K562 (cell line): ENCODE measurements around the gene NR2E1. TPM values are rescaled to one million over a fixed set of nuclear protein-coding genes. Genes with fewer than 3 reads are reported as not detected.
A peak's percentile ranks its signal among the peaks of the same experiment; 100 is the strongest.

Source experiments
- ATAC-seq: fragments of 200-7000 bp; cut with Tn5 transposase; 3 replicates; pipeline ENCODE4 v1.9.1; 2020; ENCODE audit warnings: moderate library complexity
- BruUV-seq: library from RNA; stranded (reverse); fragments of 400-500 nt; replicated peaks from 2 replicates; lab custom pipeline; 2021; lab: Mats Ljungman, UMichigan
- CTCF ChIA-PET: fragments of 300-600 bp; formaldehyde crosslinking; extraction: SDS; loops from one replicate; lab custom pipeline; 2021; ENCODE audit warnings: low intra/inter-chr PET ratio; lab: Yijun Ruan, JAX
- POLR2A ChIA-PET: fragments of 300-600, 350-650 bp; sonication (Branson Sonifier 250); formaldehyde crosslinking; extraction: SDS; loops from one replicate; lab custom pipeline; 2021; ENCODE audit warnings: antibody characterized with exemption, inconsistent platforms; lab: Yijun Ruan, JAX
- DNase-seq, 4 experiments: peaks; one replicate each; pipeline versions ENCODE4 v3.0.0 to v3.0.0-alpha.2; 2011 to 2018; ENCODE audit warnings: low spot score in 3 of 4, mixed read lengths in 3 of 4; ENCODE audit errors: extremely low read depth in 1 of 4
- FAIRE-seq: peaks from 2 replicates; lab custom pipeline; 2011; peaks lifted over from hg19 to GRCh38; lab: Jason Lieb, UNC
- H2AFZ ChIP-seq: 2 replicates; pipeline ENCODE4 v1.6.0; 2011; ENCODE audit warnings: low read depth, low read length, control low read depth, inconsistent platforms
- H3K27ac ChIP-seq: fragments of 200-600 bp; 3 replicates; pipeline ENCODE4 v1.8.0; 2011; ENCODE audit warnings: low read depth, mild to moderate bottlenecking, control low read depth, inconsistent platforms, low read length, moderate library complexity, mixed read lengths; ENCODE audit errors: extremely low read depth
- H3K27me3 ChIP-seq, 2 experiments: fragments of 300-600 bp in 1 of 2; 2 replicates in 1 of 2; 3 replicates in 1 of 2; pipeline versions ENCODE4 v1.6.0 to v1.8.0; 2011; ENCODE audit warnings: inconsistent platforms in 2 of 2, low read length in 2 of 2, mild to moderate bottlenecking in 1 of 2, mixed read lengths in 1 of 2, moderate library complexity in 1 of 2; ENCODE audit not compliant: control insufficient read depth in 2 of 2, insufficient read depth in 2 of 2
- H3K36me3 ChIP-seq: fragments of 300-600 bp; 3 replicates; pipeline ENCODE4 v1.8.0; 2011; ENCODE audit warnings: mild to moderate bottlenecking, low read length, inconsistent platforms; ENCODE audit not compliant: control insufficient read depth, insufficient read depth
- H3K4me1 ChIP-seq, 2 experiments: fragments of 200-600 bp in 1 of 2; replicated peaks in 1 of 2; 2 replicates in 1 of 2; 3 replicates in 1 of 2; pipeline versions ENCODE4 v1.5.1 to v1.8.0; 2011; ENCODE audit warnings: inconsistent platforms in 2 of 2, low read length in 2 of 2, mild to moderate bottlenecking in 1 of 2, mixed read lengths in 1 of 2, moderate library complexity in 1 of 2; ENCODE audit not compliant: control insufficient read depth in 2 of 2, insufficient read depth in 2 of 2
- H3K4me2 ChIP-seq: 2 replicates; pipeline ENCODE4 v1.6.1; 2011; ENCODE audit warnings: low read length, control low read depth, inconsistent platforms, mixed read lengths; ENCODE audit not compliant: insufficient read depth
- H3K4me3 ChIP-seq: fragments of 200-600 bp; sonication (generic), shearing (Covaris generic); 2 replicates; pipeline ENCODE4 v1.5.1; 2016; ENCODE audit warnings: control low read depth, inconsistent platforms
- H3K79me2 ChIP-seq: fragments of 200-600 bp; 3 replicates; pipeline ENCODE4 v1.8.0; 2011; ENCODE audit warnings: low read length, inconsistent platforms; ENCODE audit not compliant: control insufficient read depth, insufficient read depth
- H3K9ac ChIP-seq, 2 experiments: 2 replicates each; pipeline versions ENCODE4 v1.6.0 to v1.6.1; 2011; ENCODE audit warnings: low read depth in 2 of 2, low read length in 2 of 2, control low read depth in 1 of 2, inconsistent platforms in 1 of 2, mild to moderate bottlenecking in 1 of 2, mixed read lengths in 1 of 2; ENCODE audit not compliant: insufficient read depth in 1 of 2
- H3K9me1 ChIP-seq: one replicate; pipeline ENCODE4 v1.6.0; 2011; ENCODE audit warnings: inconsistent platforms, mild to moderate bottlenecking, low read length, moderate library complexity; ENCODE audit not compliant: control insufficient read depth, insufficient read depth
- H3K9me3 ChIP-seq: replicated peaks from 2 replicates; pipeline ENCODE4 v1.5.1; 2011; ENCODE audit warnings: low read depth, low read length, inconsistent platforms; ENCODE audit not compliant: control insufficient read depth, insufficient read depth
- H4K20me1 ChIP-seq: replicated peaks from 2 replicates; pipeline ENCODE4 v1.6.1; 2011; ENCODE audit warnings: low read length, inconsistent platforms, mixed read lengths; ENCODE audit not compliant: control insufficient read depth, insufficient read depth
- CBX2 ChIP-seq: fragments of 200-600 bp; sonication (generic); IDR thresholded peaks from one replicate; pipeline ENCODE4 v1.6.1; 2012; ENCODE audit warnings: mild to moderate bottlenecking, low read length, inconsistent platforms; ENCODE audit not compliant: insufficient read depth, poor library complexity, severe bottlenecking
- CBX8 ChIP-seq: fragments of 200-600 bp; sonication (generic); IDR thresholded peaks from 2 replicates; pipeline ENCODE4 v1.6.1; 2012; ENCODE audit warnings: borderline replicate concordance, mixed run types, low read depth, mild to moderate bottlenecking, moderate library complexity, mixed read lengths, low read length, control low read depth, inconsistent platforms; ENCODE audit not compliant: poor library complexity, severe bottlenecking; ENCODE audit errors: extremely low read depth
- HMGN3 ChIP-seq: IDR thresholded peaks from 2 replicates; pipeline ENCODE4 v1.6.1; 2011; ENCODE audit warnings: borderline replicate concordance, low read depth, mild to moderate bottlenecking, mixed read lengths, low read length; ENCODE audit not compliant: insufficient read length; ENCODE audit errors: extremely low read depth
- NFIC ChIP-seq: fragments of 450-650 bp; IDR thresholded peaks from 2 replicates; pipeline ENCODE4 v1.6.1; 2017; ENCODE audit warnings: mild to moderate bottlenecking, inconsistent platforms
- WGBS: fragments of 100-300 bp; shearing (Covaris generic); methylation state at CpG from one replicate; pipeline ENCODE4 v1.1.6; 2016; ENCODE audit warnings: low coverage, mixed read lengths; ENCODE audit not compliant: insufficient coverage; ENCODE audit errors: missing lambda C conversion rate; 5-methylcytosine and 5-hydroxymethylcytosine counted together
- in situ Hi-C: fragments of 300-500 bp; cut with MboI; formaldehyde crosslinking; loops from 4 replicates; pipeline ENCODE4 v1.15.0; 2018; ENCODE audit warnings: inconsistent platforms, mixed read lengths
- intact Hi-C: fragments of 100-400 bp; cut with micrococcal nuclease; formaldehyde crosslinking; loops from 2 replicates; pipeline ENCODE4 v1.14.2; 2022
- polyA plus RNA-seq, 8 experiments: library from polyadenylated mRNA; depleted of rRNA in 4 of 8; stranded (reverse) in 5 of 8; unstranded in 3 of 8; fragments of >200 nt; fragmentation: Nextera tagmentation in 2 of 8; fragmentation: Illumina TruSeq in 1 of 8; extraction: Ambion mirVana in 2 of 8; extraction: Trizol in 1 of 8; gene quantifications; 2 replicates each; pipeline versions ENCODE4 v1.2.1 to v1.2.3, GENCODE V29; 2011 to 2014; ENCODE audit warnings: inconsistent platforms in 1 of 8, missing spikeins in 1 of 8
- total RNA-seq, 7 experiments: library from RNA; depleted of rRNA in 6 of 7; stranded (reverse); fragments of >200 nt in 6 of 7; fragmentation: Illumina TruSeq in 2 of 7; extraction: Trizol in 2 of 7; gene quantifications; 2 replicates each; pipeline versions ENCODE4 v1.2.1 to v1.2.3, GENCODE V29; 2011 to 2021; ENCODE audit warnings: low replicate concordance in 1 of 7

The NR2E1 gene
- total and polyA plus RNA-seq, 9 of the 15 experiments (the other 6 are each of a cell fraction or from before 2014, with no cell fraction given) = not detected

DNA sequence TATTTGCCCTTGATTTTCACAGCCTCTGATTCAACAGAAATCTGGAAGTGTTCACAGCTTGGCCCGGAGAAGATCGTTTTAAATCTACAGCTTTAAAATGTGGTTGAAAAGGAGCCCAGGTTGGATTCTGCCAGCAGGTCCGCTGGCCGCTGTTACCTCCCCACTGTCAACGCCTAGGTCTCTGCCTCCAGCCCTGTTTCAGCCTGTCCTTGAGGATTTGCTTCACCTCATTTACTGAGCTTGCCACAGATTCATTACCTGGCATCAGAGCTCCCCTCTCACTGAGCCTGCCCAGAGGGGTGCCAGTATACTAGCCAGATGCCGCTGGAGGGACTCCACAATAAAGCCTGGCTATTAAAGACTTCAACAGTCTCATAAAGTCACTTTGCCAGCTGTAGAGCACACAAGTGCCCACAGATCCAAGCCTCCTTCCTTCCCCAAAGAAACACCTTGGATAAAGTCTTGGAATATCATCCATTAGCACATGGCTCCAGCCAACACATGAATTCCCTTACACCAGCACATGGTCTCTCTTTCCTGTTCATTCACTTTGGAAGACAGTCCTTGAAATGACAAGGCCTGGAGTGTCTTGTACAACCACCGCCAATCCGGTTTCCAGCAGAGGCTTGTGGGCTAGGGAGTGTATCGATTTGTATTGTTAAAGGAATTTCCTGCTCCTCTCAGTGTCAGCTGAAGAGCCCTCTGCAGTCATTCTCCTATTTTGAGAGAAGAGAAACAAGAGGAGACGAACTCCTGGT, 9.5 kb upstream of the NR2E1 start:
- FAIRE-seq = no peak
- WGBS = 4% methylated on average over 10 of the region's 10 CpGs

DNA sequence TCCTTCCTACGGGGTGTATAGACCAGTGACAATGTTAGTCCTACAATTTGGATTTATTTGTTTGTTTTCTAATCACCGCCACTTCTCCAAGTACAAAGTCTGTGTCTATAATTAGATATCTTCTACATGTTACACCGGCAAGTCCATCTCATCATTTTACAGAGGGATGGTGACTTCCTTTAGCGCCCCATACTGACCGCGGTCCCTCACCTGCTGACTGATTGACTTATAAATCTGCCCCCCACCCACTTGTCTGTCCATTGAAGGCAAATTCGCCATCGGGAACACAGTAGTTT, 8.9 kb upstream of the NR2E1 start:
- H3K79me2 ChIP-seq = no peaks in the 10 kb centered on the region
- 13% methylated on average over 8 of the region's 8 CpGs for WGBS
- no peaks in the 10 kb centered on the region for H3K9me3 ChIP-seq
- H3K4me1 ChIP-seq = peaks cover 0 to 12% of the 10 kb centered on the region in 2 experiments; a peak in 2 of 5 replicates
- H4K20me1 ChIP-seq = no peaks in the 10 kb centered on the region
- intact Hi-C loops = no loop called here
- no peak overlapping the region for H2AFZ ChIP-seq
- in situ Hi-C loops = no loop called here
- ChIA-PET POLR2A (interaction anchor here (0.7 kb wide), 1 partner anchor 24 kb away, joined by 3 read pairs; no protein-coding TSS in a partner anchor), CTCF (no interaction called here)
- no peaks in the 10 kb centered on the region for H3K9me1 ChIP-seq
- FAIRE-seq (no peak), DNase-seq (no peak), ATAC-seq (no peak)
- no peak overlapping the region for H3K4me2 ChIP-seq
- no peaks in the 10 kb centered on the region for H3K36me3 ChIP-seq
- H3K9ac ChIP-seq = no peak overlapping the region
- peaks cover 34 to 44% of the 10 kb centered on the region in 2 experiments for H3K27me3 ChIP-seq
- BruUV-seq = no TSS peak
- no peak overlapping the region for H3K27ac ChIP-seq
- no peak overlapping the region for H3K4me3 ChIP-seq
- TF ChIP-seq CBX8 = peak; percentile 46
- TF ChIP-seq HMGN3 = no peak

More for the DNA sequence above, 9.5 kb upstream of the NR2E1 start:
- intact Hi-C loops = no loop called here
- BruUV-seq = no TSS peak
- Histone ChIP-seq H3K4me1 (peaks cover 0 to 12% of the 10 kb centered on the region in 2 experiments; a peak in 2 of 5 replicates), H2AFZ (no peak overlapping the region), H3K79me2 (no peaks in the 10 kb centered on the region), H3K36me3 (no peaks in the 10 kb centered on the region), H3K27ac (no peak overlapping the region), H4K20me1 (no peaks in the 10 kb centered on the region), H3K4me3 (no peak overlapping the region)
- POLR2A ChIA-PET = interaction anchor here (0.7 kb wide), 1 partner anchor 24 kb away, joined by 3 read pairs; no protein-coding TSS in a partner anchor
- in situ Hi-C loops = no loop called here
- ATAC-seq = no peak
- TF ChIP-seq CBX2 (peak; percentile 32), NFIC (no peak), CBX8 (peak; percentile 93)
- TF ChIP-seq, all 486 proteins: peak for 2
- H3K27me3 ChIP-seq = peaks cover 36 to 42% of the 10 kb centered on the region in 2 experiments
- no peaks in the 10 kb centered on the region for H3K9me3 ChIP-seq
- no peak overlapping the region for H3K9ac ChIP-seq
- no peak overlapping the region for H3K4me2 ChIP-seq
- no peak for DNase-seq
- no peaks in the 10 kb centered on the region for H3K9me1 ChIP-seq
- CTCF ChIA-PET = no interaction called here
